Measurements from ENCODE around the gene FAM83F.

DNA sequence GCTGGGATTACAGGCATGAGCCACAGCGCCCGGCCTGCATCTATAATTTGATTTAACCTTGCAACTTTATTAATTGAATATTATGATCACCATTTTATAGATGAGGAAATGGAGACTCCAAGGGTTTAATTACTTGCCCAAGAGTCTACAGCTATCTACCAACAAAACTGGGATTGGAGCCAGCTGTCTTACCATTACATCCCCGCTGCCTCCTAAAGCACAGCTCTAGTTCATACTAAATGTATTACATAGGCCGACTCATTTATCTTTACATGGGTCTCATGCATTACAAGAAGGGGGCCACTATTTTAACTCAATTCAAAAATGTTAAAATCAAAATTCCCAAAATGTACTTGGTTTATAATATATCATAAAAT, 48.6 kb upstream of the FAM83F start:
- TF ChIP-seq, protein P1, sequence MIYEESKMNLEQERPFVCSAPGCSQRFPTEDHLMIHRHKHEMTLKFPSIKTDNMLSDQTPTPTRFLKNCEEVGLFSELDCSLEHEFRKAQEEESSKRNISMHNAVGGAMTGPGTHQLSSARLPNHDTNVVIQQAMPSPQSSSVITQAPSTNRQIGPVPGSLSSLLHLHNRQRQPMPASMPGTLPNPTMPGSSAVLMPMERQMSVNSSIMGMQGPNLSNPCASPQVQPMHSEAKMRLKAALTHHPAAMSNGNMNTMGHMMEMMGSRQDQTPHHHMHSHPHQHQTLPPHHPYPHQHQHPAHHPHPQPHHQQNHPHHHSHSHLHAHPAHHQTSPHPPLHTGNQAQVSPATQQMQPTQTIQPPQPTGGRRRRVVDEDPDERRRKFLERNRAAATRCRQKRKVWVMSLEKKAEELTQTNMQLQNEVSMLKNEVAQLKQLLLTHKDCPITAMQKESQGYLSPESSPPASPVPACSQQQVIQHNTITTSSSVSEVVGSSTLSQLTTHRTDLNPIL (CRISPR knock-in tag; IDR thresholded peaks at IDR 0.05; ENCODE audit: low read depth), result no peak
- TF ChIP-seq PPARA (CRISPR knock-in tag; IDR thresholded peaks at IDR 0.05; ENCODE audit: borderline replicate concordance), result no peak
- no peak for TF ChIP-seq BACH2 (CRISPR knock-in tag; IDR thresholded peaks at IDR 0.05; ENCODE audit: borderline replicate concordance)
- no peak for TF ChIP-seq PATZ1 (CRISPR knock-in tag; IDR thresholded peaks at IDR 0.05; ENCODE audit: borderline replicate concordance)
- TF ChIP-seq TOX (CRISPR knock-in tag; IDR thresholded peaks at IDR 0.05; ENCODE audit: borderline replicate concordance), result no peak
- no peak for TF ChIP-seq POU6F1 (CRISPR knock-in tag; IDR thresholded peaks at IDR 0.05; ENCODE audit: borderline replicate concordance, low read depth)
- TF ChIP-seq ARNTL (CRISPR knock-in tag; IDR thresholded peaks at IDR 0.05; ENCODE audit: borderline replicate concordance, low read depth), result no peak
- no peak for TF ChIP-seq ISL1 (CRISPR knock-in tag; IDR thresholded peaks at IDR 0.05)
- TF ChIP-seq GLIS3 (CRISPR knock-in tag; IDR thresholded peaks at IDR 0.05), result no peak
- TF ChIP-seq RARB (CRISPR knock-in tag; IDR thresholded peaks at IDR 0.05), result no peak
- no peak for TF ChIP-seq ZFP30 (CRISPR knock-in tag; IDR thresholded peaks at IDR 0.05)
- no peak for TF ChIP-seq OSR1 (CRISPR knock-in tag; IDR thresholded peaks at IDR 0.05)
- no peak for TF ChIP-seq ZNF8 (CRISPR knock-in tag; IDR thresholded peaks at IDR 0.05)
- no peak for TF ChIP-seq ZNF70 (CRISPR knock-in tag; IDR thresholded peaks at IDR 0.05)
